Spleen (tissue), 7 donors: ENCODE measurements around the gene ARL5A.

Source experiments
- CTCF ChIP-seq, 11 experiments: fragments of 200-600 bp in 7 of 11; fragments of 450-650 bp in 4 of 11; sonication (generic) in 4 of 11; IDR thresholded peaks in 8 of 11; conservative IDR thresholded peaks in 3 of 11; 1 replicate in 7 of 11; 2 replicates in 4 of 11; pipeline versions ENCODE4 v1.4.0 to v1.8.0; 2016 to 2021; ENCODE audit warnings: antibody characterized with exemption in 11 of 11, inconsistent platforms in 4 of 11, mild to moderate bottlenecking in 1 of 11
- POLR2AphosphoS5 ChIP-seq, 3 donors: sonication (generic); formaldehyde crosslinking; IDR thresholded peaks; one replicate each; pipeline ENCODE4 v1.5.1; 2017; ENCODE audit warnings: antibody characterized with exemption in 3 of 3
- donor health status: DM: no; HTN: no; CAD: no; lungs with moderate emphysema.
- donor health status: DM: no; HTN: no; CAD: no.
- donor health status: DM: no; HTN: no; CAD: no.

GRCh38 chr2:151775057-151775740 is 53.0 kb downstream of the ARL5A start:
- no peak for TF ChIP-seq CTCF (IDR thresholded peaks at IDR 0.05 in 8 of 11, conservative IDR thresholded peaks at IDR 0.05 in 3 of 11)
- no peak for TF ChIP-seq POLR2AphosphoS5 (IDR thresholded peaks at IDR 0.05)
